Mesenchymal stem cell (in vitro differentiated cells and primary cell): ENCODE measurements around the gene PLAAT2.

Experiments used
- DNase-seq: peaks from one replicate; pipeline ENCODE4 v3.0.0-alpha.2; 2013
- H2AFZ ChIP-seq: one replicate; pipeline ENCODE4 v1.6.1; 2013; ENCODE audit warnings: low read depth, mild to moderate bottlenecking, control low read depth, inconsistent platforms, low read length, moderate library complexity
- H2AK5ac ChIP-seq: 2 replicates; pipeline ENCODE4 v1.6.1; 2013; ENCODE audit warnings: low read length, moderate library complexity, mild to moderate bottlenecking, inconsistent platforms; ENCODE audit not compliant: severe bottlenecking
- H2BK120ac ChIP-seq: one replicate; pipeline ENCODE4 v1.6.1; 2013; ENCODE audit warnings: low read depth, mild to moderate bottlenecking, inconsistent platforms, low read length, moderate library complexity
- H2BK12ac ChIP-seq, 2 experiments: one replicate each; pipeline ENCODE4 v1.6.1; 2013; ENCODE audit warnings: inconsistent platforms in 2 of 2, low read length in 2 of 2, mild to moderate bottlenecking in 2 of 2, moderate library complexity in 2 of 2, control low read depth in 1 of 2
- H2BK15ac ChIP-seq: one replicate; pipeline ENCODE4 v1.6.1; 2013; ENCODE audit warnings: mild to moderate bottlenecking, low read depth, inconsistent platforms; ENCODE audit not compliant: poor library complexity, severe bottlenecking
- H2BK5ac ChIP-seq: 2 replicates; pipeline ENCODE4 v1.6.1; 2013; ENCODE audit warnings: low read depth, mild to moderate bottlenecking, low read length, control low read depth, inconsistent platforms; ENCODE audit not compliant: poor library complexity, severe bottlenecking
- H3K14ac ChIP-seq, 2 experiments: one replicate each; pipeline ENCODE4 v1.6.1; 2013; ENCODE audit warnings: inconsistent platforms in 2 of 2, low read length in 2 of 2, control low read depth in 1 of 2, mild to moderate bottlenecking in 1 of 2, moderate library complexity in 1 of 2
- H3K18ac ChIP-seq, 2 experiments: one replicate each; pipeline ENCODE4 v1.6.1; 2013; ENCODE audit warnings: inconsistent platforms in 2 of 2, low read length in 2 of 2, control low read depth in 1 of 2, low read depth in 1 of 2, mild to moderate bottlenecking in 1 of 2
- H3K23ac ChIP-seq, 2 experiments: one replicate each; pipeline ENCODE4 v1.6.1; 2013; ENCODE audit warnings: inconsistent platforms in 2 of 2, low read length in 2 of 2, mild to moderate bottlenecking in 2 of 2, moderate library complexity in 2 of 2, control low read depth in 1 of 2
- H3K27ac ChIP-seq: 2 replicates; pipeline ENCODE4 v1.5.1; 2013; ENCODE audit warnings: mild to moderate bottlenecking, moderate library complexity, low read length, control low read depth, inconsistent platforms; ENCODE audit not compliant: poor library complexity, severe bottlenecking
- H3K27me3 ChIP-seq, 2 experiments: 2 replicates each; pipeline versions ENCODE4 v1.6.1 to v1.7.0; 2013; ENCODE audit warnings: low read length in 2 of 2, mild to moderate bottlenecking in 2 of 2, moderate library complexity in 2 of 2, control low read depth in 1 of 2, inconsistent platforms in 1 of 2; ENCODE audit not compliant: control insufficient read depth in 1 of 2, insufficient read depth in 1 of 2
- H3K36me3 ChIP-seq, 2 experiments: 2 replicates each; pipeline versions ENCODE4 v1.6.1 to v1.7.0; 2013; ENCODE audit warnings: low read length in 2 of 2, control low read depth in 1 of 2, inconsistent platforms in 1 of 2, low read depth in 1 of 2, mild to moderate bottlenecking in 1 of 2; ENCODE audit not compliant: insufficient read depth in 2 of 2, control insufficient read depth in 1 of 2
- H3K4ac ChIP-seq, 2 experiments: one replicate each; pipeline ENCODE4 v1.6.1; 2013; ENCODE audit warnings: inconsistent platforms in 2 of 2, low read length in 2 of 2, mild to moderate bottlenecking in 2 of 2, moderate library complexity in 2 of 2, control low read depth in 1 of 2, low read depth in 1 of 2
- H3K4me1 ChIP-seq: 2 replicates; pipeline ENCODE4 v1.6.1; 2013; ENCODE audit warnings: low read depth, low read length, control low read depth; ENCODE audit not compliant: control insufficient read depth, insufficient read depth
- H3K4me2 ChIP-seq: 2 replicates; pipeline ENCODE4 v1.6.1; 2013; ENCODE audit warnings: low read length, mild to moderate bottlenecking, inconsistent platforms; ENCODE audit not compliant: poor library complexity, severe bottlenecking
- H3K4me3 ChIP-seq, 2 experiments: 2 replicates each; pipeline versions ENCODE4 v1.5.1 to v1.7.0; 2013; ENCODE audit warnings: low read length in 2 of 2, mild to moderate bottlenecking in 2 of 2, control low read depth in 1 of 2, low read depth in 1 of 2; ENCODE audit not compliant: insufficient read depth in 1 of 2
- H3K79me1 ChIP-seq: replicated peaks from 2 replicates; pipeline ENCODE4 v1.6.1; 2013; ENCODE audit warnings: mild to moderate bottlenecking, control low read depth, low read length, inconsistent platforms; ENCODE audit not compliant: poor library complexity, severe bottlenecking
- H3K9ac ChIP-seq: 2 replicates; pipeline ENCODE4 v1.7.0; 2013; ENCODE audit warnings: mild to moderate bottlenecking, low read length, moderate library complexity
- H3K9me3 ChIP-seq: 2 replicates; pipeline ENCODE4 v1.7.0; 2013; ENCODE audit warnings: mild to moderate bottlenecking, low read length; ENCODE audit not compliant: control insufficient read depth
- H4K8ac ChIP-seq: one replicate; pipeline ENCODE4 v1.6.1; 2013; ENCODE audit warnings: inconsistent platforms, mild to moderate bottlenecking, low read length, moderate library complexity
- H4K91ac ChIP-seq: one replicate; pipeline ENCODE4 v1.6.1; 2013; ENCODE audit warnings: mild to moderate bottlenecking, low read length, inconsistent platforms
- WGBS: methylation state at CpG from one replicate; pipeline ENCODE4 v1.1.7; 2013; ENCODE audit warnings: mixed read lengths; 5-methylcytosine and 5-hydroxymethylcytosine counted together

PLAAT2 gene

DNA sequence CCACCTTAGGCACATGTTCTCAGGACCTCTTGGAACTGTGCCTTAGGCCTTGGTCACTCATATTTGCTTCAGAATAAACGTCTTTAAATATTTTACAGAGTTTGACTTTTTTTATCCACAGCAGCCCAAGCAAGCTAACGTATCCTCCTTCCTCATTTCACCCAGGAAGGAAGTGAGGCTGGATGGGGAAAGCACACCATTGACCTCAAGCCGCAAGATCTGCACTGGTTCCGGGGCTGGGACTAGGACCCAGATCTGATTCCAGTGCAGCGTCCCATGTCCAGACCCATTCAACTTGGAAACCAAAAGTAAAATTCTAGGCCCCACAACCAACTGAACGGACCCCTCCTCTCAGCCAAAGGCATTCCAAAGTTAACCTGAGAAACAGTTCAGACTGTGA, 59.7 kb downstream of the PLAAT2 start:
- no peak overlapping the region for H2BK5ac ChIP-seq
- H3K23ac ChIP-seq = no peak overlapping the region
- H3K4me1 ChIP-seq = peaks cover 15% of the 10 kb centered on the region
- H4K8ac ChIP-seq = no peak overlapping the region
- no peaks in the 10 kb centered on the region for H3K27me3 ChIP-seq
- no peak overlapping the region for H3K4ac ChIP-seq
- H3K4me3 ChIP-seq = no peak overlapping the region
- no peak overlapping the region for H2BK15ac ChIP-seq
- H3K27ac ChIP-seq = no peak overlapping the region
- peaks cover 25% of the 10 kb centered on the region for H3K9me3 ChIP-seq
- no peak overlapping the region for H2BK12ac ChIP-seq
- H3K36me3 ChIP-seq = no peaks in the 10 kb centered on the region
- no peak overlapping the region for H2AK5ac ChIP-seq
- no peak overlapping the region for H3K18ac ChIP-seq
- H2AFZ ChIP-seq = no peak overlapping the region
- 76% methylated on average over 5 of the region's 6 CpGs for WGBS
- H4K91ac ChIP-seq = no peak overlapping the region
- no peak for DNase-seq
- H2BK120ac ChIP-seq = no peak overlapping the region
- no peak overlapping the region for H3K9ac ChIP-seq
- no peak overlapping the region for H3K4me2 ChIP-seq
- H3K79me1 ChIP-seq = no peaks in the 10 kb centered on the region
- H3K14ac ChIP-seq = no peak overlapping the region
